GM19455 (cell line): ENCODE data around the gene TRIO.
"Not testable (repeated sequence)": the region's sequence is repeated elsewhere in the genome, so short reads cannot be mapped to it uniquely, and the experiment has no call there.

Experiments
- ATAC-seq: cut with Tn5 transposase; IDR thresholded peaks from one replicate; pipeline ENCODE4 v1.9.1; 2021; ENCODE audit not compliant: unreplicated experiment

Gene TRIO

GRCh38 chr5:14376789-14377188, 233.6 kb downstream of the TRIO start:
- ATAC-seq: no peak

GRCh38 chr5:14379739-14380497, 236.8 kb downstream of the TRIO start:
- no peak for ATAC-seq

GRCh38 chr5:14380712-14381111, 237.6 kb downstream of the TRIO start:
- ATAC-seq: no peak

- ATAC-seq: no peak
Measured at GRCh38 chr5:14382640-14383039, 239.5 kb downstream of the TRIO start.

- no peak for ATAC-seq
Measured at GRCh38 chr5:14383923-14384322, 240.8 kb downstream of the TRIO start.

- ATAC-seq: no peak
Measured at GRCh38 chr5:14385019-14385418, 241.9 kb downstream of the TRIO start.

GRCh38 chr5:14386884-14387624, 243.9 kb downstream of the TRIO start:
- no peak for ATAC-seq

- ATAC-seq: no peak
Measured at GRCh38 chr5:14388741-14389140, 245.6 kb downstream of the TRIO start.

GRCh38 chr5:14392552-14392951, 249.4 kb downstream of the TRIO start:
- ATAC-seq: not testable (repeated sequence)

- no peak for ATAC-seq
Measured at GRCh38 chr5:14394365-14394764, 251.2 kb downstream of the TRIO start.

- ATAC-seq: no peak
Measured at GRCh38 chr5:14395411-14395810, 252.3 kb downstream of the TRIO start.

- no peak for ATAC-seq
Measured at GRCh38 chr5:14396066-14396465, 252.9 kb downstream of the TRIO start.

- ATAC-seq: no peak
Measured at GRCh38 chr5:14396737-14397136, 253.6 kb downstream of the TRIO start.

GRCh38 chr5:14397717-14398116, 254.6 kb downstream of the TRIO start:
- no peak for ATAC-seq

GRCh38 chr5:14399054-14399692, 256.0 kb downstream of the TRIO start:
- ATAC-seq: no peak

- ATAC-seq: no peak
Measured at GRCh38 chr5:14400085-14400484, 256.9 kb downstream of the TRIO start.

GRCh38 chr5:14400611-14401010, 257.5 kb downstream of the TRIO start:
- ATAC-seq: no peak

GRCh38 chr5:14401639-14402038, 258.5 kb downstream of the TRIO start:
- no peak for ATAC-seq

GRCh38 chr5:14402424-14402823, 259.3 kb downstream of the TRIO start:
- ATAC-seq: no peak

- no peak for ATAC-seq
Measured at GRCh38 chr5:14404780-14405179, 261.6 kb downstream of the TRIO start.

GRCh38 chr5:14405267-14405666, 262.1 kb downstream of the TRIO start:
- no peak for ATAC-seq
